PC-3 (cell line): ENCODE measurements around the gene INHBE.

Source experiments
- CTCF ChIP-seq: fragments of 300-600 bp; sonication (generic); conservative IDR thresholded peaks from 2 replicates; pipeline ENCODE4 v1.5.1; 2017; ENCODE audit warnings: antibody characterized with exemption, low read depth, mild to moderate bottlenecking, low read length
- EZH2 ChIP-seq: fragments of 300-600 bp; sonication (generic); IDR thresholded peaks from one replicate; pipeline ENCODE4 v1.6.1; 2017; ENCODE audit warnings: antibody characterized with exemption, mild to moderate bottlenecking, low read length; ENCODE audit not compliant: unreplicated experiment

DNA sequence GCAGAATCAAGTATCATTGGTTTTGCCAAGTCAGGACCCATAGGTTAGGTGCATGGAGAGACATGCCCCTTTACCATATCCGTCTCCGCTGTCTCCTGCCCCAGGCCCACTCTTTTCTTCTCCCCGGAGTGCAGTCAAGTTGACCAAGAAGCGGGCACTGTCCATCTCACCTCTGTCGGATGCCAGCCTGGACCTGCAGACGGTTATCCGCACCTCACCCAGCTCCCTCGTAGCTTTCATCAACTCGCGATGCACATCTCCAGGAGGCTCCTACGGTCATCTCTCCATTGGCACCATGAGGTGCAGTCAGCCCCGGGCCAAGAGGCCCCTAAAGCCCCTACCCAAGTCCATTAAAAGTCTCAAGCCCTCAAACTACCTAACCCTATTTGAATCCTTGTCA is 9.5 kb downstream of the INHBE start:
- TF ChIP-seq CTCF = no peak
- no peak for TF ChIP-seq EZH2
